Lung (tissue), 12 donors: ENCODE measurements around the gene UBA5. TPM values are rescaled to one million over a fixed set of nuclear protein-coding genes. Genes with fewer than 3 reads are reported as not detected.

ENCODE experiments used
- ATAC-seq: fragments of 200-7000 bp; cut with Tn5 transposase; one replicate; pipeline ENCODE4 v1.9.1; 2020; ENCODE audit warnings: moderate number of reproducible peaks; ENCODE audit not compliant: insufficient read depth, low FRiP score
- DNase-seq, 3 donors: peaks; one replicate each; pipeline ENCODE4 v3.0.0-alpha.2; 2013 to 2017
- H3K27ac ChIP-seq, 2 donors: one replicate each; pipeline ENCODE4 v1.5.1; 2013; ENCODE audit warnings: mild to moderate bottlenecking in 2 of 2, moderate library complexity in 2 of 2, control low read depth in 1 of 2, inconsistent platforms in 1 of 2, low read depth in 1 of 2, low read length in 1 of 2
- H3K27me3 ChIP-seq, 3 donors: one replicate each; pipeline ENCODE4 v1.5.1; 2013; ENCODE audit warnings: low read length in 2 of 3; ENCODE audit not compliant: control insufficient read depth in 3 of 3, insufficient read depth in 3 of 3
- H3K36me3 ChIP-seq, 4 donors: one replicate each; pipeline ENCODE4 v1.5.1; 2013; ENCODE audit warnings: low read length in 4 of 4, mild to moderate bottlenecking in 1 of 4, moderate library complexity in 1 of 4; ENCODE audit not compliant: control insufficient read depth in 4 of 4, insufficient read depth in 4 of 4
- H3K4me1 ChIP-seq, 5 donors: one replicate each; pipeline ENCODE4 v1.5.1; 2013; ENCODE audit warnings: low read length in 5 of 5, mild to moderate bottlenecking in 2 of 5, moderate library complexity in 1 of 5; ENCODE audit not compliant: control insufficient read depth in 5 of 5, insufficient read depth in 5 of 5
- H3K4me3 ChIP-seq: one replicate; pipeline ENCODE4 v1.5.1; 2013; ENCODE audit warnings: mild to moderate bottlenecking, control low read depth, moderate library complexity
- H3K9ac ChIP-seq, 2 donors: one replicate each; pipeline ENCODE4 v1.5.1; 2013; ENCODE audit warnings: low read length in 2 of 2, control low read depth in 1 of 2; ENCODE audit not compliant: insufficient read depth in 1 of 2
- H3K9me3 ChIP-seq, 4 donors: one replicate each; pipeline ENCODE4 v1.5.1; 2013; ENCODE audit warnings: low read length in 3 of 4, mild to moderate bottlenecking in 1 of 4, moderate library complexity in 1 of 4; ENCODE audit not compliant: control insufficient read depth in 4 of 4, insufficient read depth in 3 of 4
- CTCF ChIP-seq: IDR thresholded peaks from 2 replicates; pipeline ENCODE4 v1.5.1; 2012; ENCODE audit warnings: mild to moderate bottlenecking; ENCODE audit errors: control extremely low read depth, extremely low read depth
- WGBS, 2 donors: extraction: QIAGEN DNeasy Blood & Tissue Kit; methylation state at CpG; one replicate each; pipeline ENCODE4 v1.1.7; 2013; 5-methylcytosine and 5-hydroxymethylcytosine counted together
- polyA plus RNA-seq, 2 donors: library from polyadenylated mRNA; stranded (reverse); fragments of 200-250 nt; gene quantifications; one replicate each; pipeline ENCODE4 v1.2.1, GENCODE V29; 2013
- total RNA-seq, 2 donors: library from RNA; depleted of rRNA in 1 of 2; stranded (reverse); fragments of >200 nt in 1 of 2; gene quantifications; one replicate each; pipeline ENCODE4 v1.2.1, GENCODE V29; 2014 to 2021
- donor health status: control.
- donor health status: control.
- donor health status: Bipolar disorder and iron deficiency.
- donor health status: healthy.
- donor health status: DM: yes; HTN: yes; CAD: no.

Gene UBA5
- total and polyA plus RNA-seq, 4 donors = 22.6 to 68.2 (median 33.9) TPM

GRCh38 chr3:132654190-132654589 is 5.9 kb upstream of the UBA5 start:
- Histone ChIP-seq H3K9me3 (no peaks in the 10 kb centered on the region), H3K27me3 (no peaks in the 10 kb centered on the region), H3K4me3 (no peak overlapping the region), H3K27ac (no peak overlapping the region), H3K4me1 (peaks cover 0 to 30% (median 2%) of the 10 kb centered on the region in 5 donors), H3K9ac (no peak overlapping the region), H3K36me3 (no peaks in the 10 kb centered on the region)
- 94 to 97% methylated on average over 2 of the region's 2 CpGs for WGBS, 2 donors
- no peak for DNase-seq
- TF ChIP-seq CTCF = no peak
- ATAC-seq = no peak

- WGBS, 2 donors = 86 to 95% methylated on average over 5 of the region's 5 CpGs
- Histone ChIP-seq H3K4me3 (no peak overlapping the region), H3K4me1 (peaks cover 0 to 30% (median 2%) of the 10 kb centered on the region in 5 donors), H3K9ac (no peak overlapping the region), H3K36me3 (no peaks in the 10 kb centered on the region), H3K27me3 (no peaks in the 10 kb centered on the region), H3K27ac (no peak overlapping the region), H3K9me3 (no peaks in the 10 kb centered on the region)
- DNase-seq (no peak), ATAC-seq (no peak)
- TF ChIP-seq CTCF = no peak
These were observed 5.4 kb upstream of the UBA5 start for GRCh38 chr3:132654721-132655120.

GRCh38 chr3:132655471-132655870 is 4.7 kb upstream of the UBA5 start:
- no peak for TF ChIP-seq CTCF
- no peaks in the 10 kb centered on the region for H3K9me3 ChIP-seq
- no peak overlapping the region for H3K4me3 ChIP-seq
- DNase-seq = no peak
- ATAC-seq = no peak
- 71 to 79% methylated on average over 2 of the region's 2 CpGs for WGBS, 2 donors
- H3K27ac ChIP-seq = no peak overlapping the region
- H3K9ac ChIP-seq = no peak overlapping the region
- no peaks in the 10 kb centered on the region for H3K36me3 ChIP-seq
- H3K27me3 ChIP-seq = no peaks in the 10 kb centered on the region
- peaks cover 0 to 24% (median 2%) of the 10 kb centered on the region in 5 donors for H3K4me1 ChIP-seq
